Effector memory CD8-positive, alpha-beta T cell (primary cell): ENCODE results near the gene PDZRN4.

Source experiments
- ATAC-seq: fragments of 150-1000 bp; cut with Tn5 transposase; replicated peaks from 2 replicates; pipeline ENCODE4 v1.10.0; 2021; ENCODE audit warnings: mild to moderate bottlenecking, moderate library complexity
- DNase-seq, 3 experiments: peaks; one replicate each; pipeline ENCODE4 v3.0.0; 2021
- H3K27ac Mint-ChIP-seq, 2 donors: one replicate each; pipeline ENCODE4 v1.8.0; 2022; ENCODE audit warnings: mild to moderate bottlenecking in 2 of 2, mixed read lengths in 2 of 2, moderate library complexity in 2 of 2
- H3K27me3 Mint-ChIP-seq, 2 donors: one replicate each; pipeline ENCODE4 v1.8.0; 2022; ENCODE audit warnings: mixed read lengths in 2 of 2
- H3K36me3 Mint-ChIP-seq: one replicate; pipeline ENCODE4 v1.8.0; 2022; ENCODE audit warnings: mild to moderate bottlenecking, moderate library complexity, mixed read lengths; ENCODE audit not compliant: insufficient read depth
- H3K4me1 Mint-ChIP-seq, 2 donors: one replicate each; pipeline ENCODE4 v1.8.0; 2022; ENCODE audit warnings: low read depth in 2 of 2, mixed read lengths in 2 of 2
- H3K4me3 Mint-ChIP-seq, 2 donors: one replicate each; pipeline ENCODE4 v1.8.0; 2022; ENCODE audit warnings: mild to moderate bottlenecking in 2 of 2, mixed read lengths in 2 of 2, moderate library complexity in 2 of 2
- H3K9me3 Mint-ChIP-seq, 2 donors: one replicate each; pipeline ENCODE4 v1.8.0; 2022; ENCODE audit warnings: mixed read lengths in 2 of 2

PDZRN4 gene

GRCh38 chr12:41364211-41364610, 176.1 kb downstream of the PDZRN4 start:
- Mint-ChIP-seq H3K27me3 (no peaks in the 10 kb centered on the region), H3K9me3 (peaks cover 6 to 7% of the 10 kb centered on the region in 2 donors), H3K4me3 (no peak overlapping the region), H3K36me3 (peaks cover 3% of the 10 kb centered on the region), H3K27ac (no peak overlapping the region), H3K4me1 (no peaks in the 10 kb centered on the region)
- DNase-seq, result no peak
- ATAC-seq, result no peak

DNA sequence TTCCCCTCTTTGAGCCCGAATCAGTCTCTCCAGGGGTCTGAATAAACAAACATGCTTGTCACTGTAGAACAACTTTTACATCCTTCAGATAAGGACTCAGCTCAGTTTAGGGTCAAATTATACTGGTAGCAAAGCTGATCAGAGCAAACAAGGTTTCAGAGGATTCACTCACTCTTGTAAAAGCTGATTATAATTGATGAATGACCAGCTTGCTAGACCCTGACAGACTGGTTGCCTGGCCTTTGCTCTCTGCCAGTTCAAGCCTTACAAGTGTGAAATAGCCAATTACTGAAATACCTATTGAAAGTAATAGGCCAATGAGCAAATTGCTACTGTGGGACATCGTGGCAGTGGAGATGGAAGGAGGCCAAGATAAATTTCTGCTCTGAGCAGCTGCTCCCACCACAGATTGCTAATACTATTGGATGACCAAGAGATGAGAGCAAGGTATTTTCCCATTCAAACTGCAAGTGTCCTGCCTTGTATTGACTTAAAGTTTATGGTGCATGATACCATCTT, 177.6 kb downstream of the PDZRN4 start:
- Mint-ChIP-seq H3K4me3 (no peak overlapping the region), H3K36me3 (peaks cover 3% of the 10 kb centered on the region), H3K27ac (no peak overlapping the region), H3K9me3 (no peaks in the 10 kb centered on the region), H3K4me1 (no peaks in the 10 kb centered on the region), H3K27me3 (no peaks in the 10 kb centered on the region)
- ATAC-seq (no peak), DNase-seq (no peak)

DNA sequence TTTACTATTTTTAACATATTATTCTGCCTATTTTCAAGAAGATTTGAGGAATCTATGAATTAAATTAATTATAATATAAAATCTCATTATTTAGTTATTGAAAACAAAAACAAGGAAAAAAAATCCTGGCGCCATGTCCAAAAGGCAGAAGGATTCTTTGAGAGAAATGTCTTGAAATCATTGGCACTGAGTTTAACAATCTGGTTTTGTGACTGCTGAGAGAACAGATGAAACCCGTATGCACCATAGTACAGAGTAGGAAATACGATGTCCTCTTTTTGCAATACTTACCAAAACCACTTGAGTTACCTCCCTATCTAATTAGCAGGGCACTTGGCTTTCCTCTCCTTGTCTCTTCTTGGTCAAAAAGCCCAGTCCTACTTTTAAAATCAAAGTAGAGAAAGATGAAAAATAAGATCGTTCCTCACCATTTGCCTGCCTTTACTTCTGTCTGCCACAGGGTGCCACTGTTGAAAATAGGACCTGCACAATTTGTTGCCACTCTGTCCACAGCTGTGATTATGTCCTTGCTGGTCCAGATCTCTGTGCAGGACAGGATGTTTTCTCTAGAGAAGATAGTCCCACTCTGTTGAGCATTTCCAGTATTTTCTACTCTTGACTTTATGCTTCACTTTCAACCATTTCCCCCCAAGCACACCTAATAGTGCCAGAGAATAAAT, 179.7 kb downstream of the PDZRN4 start:
- Mint-ChIP-seq H3K4me1 (no peaks in the 10 kb centered on the region), H3K27me3 (no peaks in the 10 kb centered on the region), H3K36me3 (peaks cover 3% of the 10 kb centered on the region), H3K4me3 (no peak overlapping the region), H3K9me3 (no peaks in the 10 kb centered on the region), H3K27ac (no peak overlapping the region)
- ATAC-seq, result no peak
- DNase-seq, result no peak

DNA sequence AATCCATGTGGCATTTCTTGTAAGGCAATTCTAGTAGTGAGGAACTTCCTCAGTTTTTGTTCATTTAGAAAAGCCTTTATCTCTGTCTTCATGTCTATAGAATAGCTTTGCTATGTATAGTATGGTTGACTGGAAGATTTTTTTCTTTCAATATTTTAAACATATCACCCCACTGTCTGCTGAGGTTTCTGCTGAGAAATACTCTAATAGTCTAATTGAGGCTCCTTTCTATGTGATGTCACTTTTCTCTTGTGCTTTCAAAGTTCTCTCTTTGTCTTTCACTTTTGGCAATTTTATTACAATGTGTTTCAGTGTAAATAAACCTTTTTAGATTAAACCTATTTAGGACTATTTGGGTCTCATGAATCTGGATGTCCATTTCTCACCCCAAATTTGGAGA, 192.8 kb downstream of the PDZRN4 start:
- no peak for DNase-seq
- Mint-ChIP-seq H3K36me3 (no peaks in the 10 kb centered on the region), H3K4me3 (no peak overlapping the region), H3K27ac (no peak overlapping the region), H3K9me3 (peaks cover 5 to 10% of the 10 kb centered on the region in 2 donors), H3K27me3 (no peaks in the 10 kb centered on the region), H3K4me1 (no peaks in the 10 kb centered on the region)
- no peak for ATAC-seq

- H3K4me3 Mint-ChIP-seq, result no peak overlapping the region
- DNase-seq, result no peak
- H3K27me3 Mint-ChIP-seq, result no peaks in the 10 kb centered on the region
- H3K4me1 Mint-ChIP-seq, result no peaks in the 10 kb centered on the region
- no peaks in the 10 kb centered on the region for H3K36me3 Mint-ChIP-seq
- H3K9me3 Mint-ChIP-seq, result peaks cover 0 to 5% of the 10 kb centered on the region in 2 donors
- H3K27ac Mint-ChIP-seq, result no peak overlapping the region
- no peak for ATAC-seq
Observed at GRCh38 chr12:41402801-41403200, 214.7 kb downstream of the PDZRN4 start.

DNA sequence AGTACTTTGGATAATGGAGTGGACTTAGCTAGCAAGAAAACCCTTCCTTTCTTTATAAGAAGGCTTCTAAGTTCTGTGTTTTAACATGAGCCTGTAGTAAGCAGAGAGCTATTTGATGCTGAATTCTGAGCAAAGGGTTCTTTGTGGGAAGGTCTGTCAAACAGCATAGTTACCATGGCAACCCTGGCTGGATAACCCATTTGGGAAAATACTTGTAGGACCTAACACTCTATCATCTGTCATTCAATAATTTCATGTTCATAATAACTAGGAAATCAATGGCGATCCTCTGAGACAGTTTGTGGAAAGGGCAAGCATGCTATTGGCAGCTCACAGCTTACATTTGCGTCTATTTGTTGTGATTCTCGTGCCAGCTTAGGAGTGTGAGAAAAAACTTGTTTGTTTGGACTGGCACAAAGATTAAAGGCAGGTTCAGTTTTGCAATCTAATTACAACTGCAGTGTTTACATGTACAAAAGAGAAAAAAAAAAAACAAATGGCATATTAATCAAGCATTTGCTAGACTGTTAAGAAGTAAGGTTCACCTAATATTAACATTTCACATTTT, 219.2 kb downstream of the PDZRN4 start:
- peaks cover 0 to 2% of the 10 kb centered on the region in 2 donors for H3K9me3 Mint-ChIP-seq
- H3K27me3 Mint-ChIP-seq, result no peaks in the 10 kb centered on the region
- DNase-seq (no peak), ATAC-seq (no peak)
- no peak overlapping the region for H3K27ac Mint-ChIP-seq
- H3K36me3 Mint-ChIP-seq, result no peaks in the 10 kb centered on the region
- H3K4me1 Mint-ChIP-seq, result no peaks in the 10 kb centered on the region
- no peak overlapping the region for H3K4me3 Mint-ChIP-seq

- H3K4me3 Mint-ChIP-seq, result no peak overlapping the region
- peaks cover 0 to 2% of the 10 kb centered on the region in 2 donors for H3K9me3 Mint-ChIP-seq
- DNase-seq (no peak), ATAC-seq (no peak)
- no peak overlapping the region for H3K27ac Mint-ChIP-seq
- H3K36me3 Mint-ChIP-seq, result no peaks in the 10 kb centered on the region
- no peaks in the 10 kb centered on the region for H3K4me1 Mint-ChIP-seq
- no peaks in the 10 kb centered on the region for H3K27me3 Mint-ChIP-seq
Observed at GRCh38 chr12:41409628-41410027, 221.5 kb downstream of the PDZRN4 start.

DNA sequence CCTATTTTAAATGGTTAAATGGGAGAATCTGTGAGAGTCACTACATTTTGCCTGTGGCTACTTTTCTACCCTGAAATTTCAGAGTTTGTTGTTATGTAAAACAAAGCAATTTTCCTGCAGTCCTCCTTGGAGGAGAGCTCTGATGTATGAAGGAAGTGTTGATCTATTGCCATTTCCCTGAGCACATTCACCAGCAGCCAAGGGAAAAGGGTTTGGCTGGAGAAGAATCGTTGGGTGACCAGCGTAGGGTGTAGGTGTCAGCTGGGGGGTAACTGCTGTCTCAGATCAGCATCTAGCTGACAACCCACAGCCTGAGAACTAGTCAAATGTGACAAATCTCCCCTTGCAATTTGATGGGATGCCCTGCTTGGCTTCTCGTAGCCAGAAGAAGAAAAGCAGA, 230.5 kb downstream of the PDZRN4 start:
- Mint-ChIP-seq H3K9me3 (no peaks in the 10 kb centered on the region), H3K4me3 (no peak overlapping the region), H3K27me3 (no peaks in the 10 kb centered on the region), H3K27ac (no peak overlapping the region), H3K4me1 (no peaks in the 10 kb centered on the region), H3K36me3 (no peaks in the 10 kb centered on the region)
- DNase-seq, result no peak
- no peak for ATAC-seq

GRCh38 chr12:41419131-41419893, 231.2 kb downstream of the PDZRN4 start:
- H3K4me3 Mint-ChIP-seq, result no peak overlapping the region
- no peak overlapping the region for H3K27ac Mint-ChIP-seq
- no peaks in the 10 kb centered on the region for H3K36me3 Mint-ChIP-seq
- H3K27me3 Mint-ChIP-seq, result no peaks in the 10 kb centered on the region
- ATAC-seq (no peak), DNase-seq (no peak)
- H3K9me3 Mint-ChIP-seq, result no peaks in the 10 kb centered on the region
- H3K4me1 Mint-ChIP-seq, result no peaks in the 10 kb centered on the region

- DNase-seq, result no peak
- no peaks in the 10 kb centered on the region for H3K36me3 Mint-ChIP-seq
- H3K4me1 Mint-ChIP-seq, result no peaks in the 10 kb centered on the region
- H3K9me3 Mint-ChIP-seq, result peaks cover 0 to 8% of the 10 kb centered on the region in 2 donors
- ATAC-seq, result no peak
- no peak overlapping the region for H3K4me3 Mint-ChIP-seq
- H3K27ac Mint-ChIP-seq, result no peak overlapping the region
- H3K27me3 Mint-ChIP-seq, result no peaks in the 10 kb centered on the region
Observed at GRCh38 chr12:41424651-41425050, 236.5 kb downstream of the PDZRN4 start.

DNA sequence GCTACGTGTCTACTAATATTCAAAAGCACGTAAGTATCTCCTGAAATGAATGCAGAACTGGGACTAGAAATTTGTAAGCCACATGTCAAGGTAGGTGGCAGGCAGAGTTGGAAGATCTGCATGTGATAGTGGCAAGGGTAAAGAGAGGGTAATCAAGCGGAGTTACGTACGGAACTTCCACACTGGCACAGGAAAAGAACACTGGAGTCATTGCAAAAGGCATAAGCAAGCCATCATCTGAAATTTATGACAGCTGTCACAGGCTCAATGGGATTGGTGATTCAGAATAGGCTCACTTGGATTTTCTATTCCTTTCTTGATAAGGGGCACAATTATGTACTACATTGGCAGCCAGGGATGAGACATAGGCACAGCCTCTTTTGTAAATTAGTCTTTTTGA, 245.3 kb downstream of the PDZRN4 start:
- H3K9me3 Mint-ChIP-seq, result peaks cover 0 to 4% of the 10 kb centered on the region in 2 donors
- no peaks in the 10 kb centered on the region for H3K27me3 Mint-ChIP-seq
- ATAC-seq (no peak), DNase-seq (no peak)
- H3K27ac Mint-ChIP-seq, result no peak overlapping the region
- H3K4me1 Mint-ChIP-seq, result no peaks in the 10 kb centered on the region
- no peak overlapping the region for H3K4me3 Mint-ChIP-seq
- peaks cover 3% of the 10 kb centered on the region for H3K36me3 Mint-ChIP-seq

- H3K4me1 Mint-ChIP-seq, result no peaks in the 10 kb centered on the region
- DNase-seq (no peak), ATAC-seq (no peak)
- H3K4me3 Mint-ChIP-seq, result no peak overlapping the region
- H3K27ac Mint-ChIP-seq, result no peak overlapping the region
- H3K27me3 Mint-ChIP-seq, result no peaks in the 10 kb centered on the region
- peaks cover 3% of the 10 kb centered on the region for H3K36me3 Mint-ChIP-seq
- H3K9me3 Mint-ChIP-seq, result no peaks in the 10 kb centered on the region
Observed at GRCh38 chr12:41436076-41436475, 248.0 kb downstream of the PDZRN4 start.

- H3K27ac Mint-ChIP-seq, result no peak overlapping the region
- peaks cover 3% of the 10 kb centered on the region for H3K36me3 Mint-ChIP-seq
- H3K4me3 Mint-ChIP-seq, result no peak overlapping the region
- ATAC-seq (no peak), DNase-seq (no peak)
- H3K4me1 Mint-ChIP-seq, result no peaks in the 10 kb centered on the region
- no peaks in the 10 kb centered on the region for H3K9me3 Mint-ChIP-seq
- H3K27me3 Mint-ChIP-seq, result no peaks in the 10 kb centered on the region
Observed at GRCh38 chr12:41437563-41437962, 249.4 kb downstream of the PDZRN4 start.
